Loucy (cell line): Measurements from ENCODE around the gene TMEM9.

Source experiments
- H2AFZ ChIP-seq: fragments of 200-600 bp; sonication (generic); 2 replicates; pipeline ENCODE4 v1.6.0; 2016; ENCODE audit warnings: antibody characterized with exemption, mild to moderate bottlenecking, low read length, moderate library complexity
- H3F3A ChIP-seq: fragments of 200-600 bp; 2 replicates; pipeline ENCODE4 v1.6.0; 2016; ENCODE audit warnings: antibody characterized with exemption, low read depth, mild to moderate bottlenecking
- H3K27me3 ChIP-seq: fragments of 200-600 bp; sonication (generic); 2 replicates; pipeline ENCODE4 v1.6.1; 2014; ENCODE audit warnings: low read length, mild to moderate bottlenecking; ENCODE audit not compliant: insufficient read depth, poor library complexity, severe bottlenecking
- H3K36me3 ChIP-seq: fragments of 200-600 bp; sonication (generic); 2 replicates; pipeline ENCODE4 v1.6.1; 2016; ENCODE audit warnings: low read length; ENCODE audit not compliant: insufficient read depth
- H3K4me1 ChIP-seq: fragments of 200-600 bp; sonication (generic); 2 replicates; pipeline ENCODE4 v1.5.1; 2014; ENCODE audit warnings: low read length, mild to moderate bottlenecking; ENCODE audit not compliant: insufficient read depth, poor library complexity, severe bottlenecking
- H3K4me2 ChIP-seq: fragments of 200-600 bp; sonication (generic); 2 replicates; pipeline ENCODE4 v1.6.0; 2014; ENCODE audit warnings: antibody characterized with exemption, low read length, low read depth, mild to moderate bottlenecking; ENCODE audit not compliant: poor library complexity, severe bottlenecking
- H3K4me3 ChIP-seq: fragments of 200-600 bp; sonication (generic); 2 replicates; pipeline ENCODE4 v1.5.1; 2014; ENCODE audit warnings: low read length, mild to moderate bottlenecking, mixed read lengths; ENCODE audit not compliant: poor library complexity, severe bottlenecking
- H3K79me2 ChIP-seq: fragments of 200-600 bp; sonication (generic); 2 replicates; pipeline ENCODE4 v1.6.1; 2014; ENCODE audit warnings: low read length; ENCODE audit not compliant: insufficient read depth
- H3K9ac ChIP-seq: fragments of 200-600 bp; sonication (generic); 2 replicates; pipeline ENCODE4 v1.6.0; 2014; ENCODE audit warnings: mild to moderate bottlenecking, low read depth, low read length, moderate library complexity; ENCODE audit not compliant: poor library complexity, severe bottlenecking
- H3K9me2 ChIP-seq: fragments of 200-600 bp; sonication (generic); replicated peaks from 2 replicates; pipeline ENCODE4 v1.6.1; 2016; ENCODE audit warnings: low read depth, low read length, mixed read lengths
- H3K9me3 ChIP-seq: fragments of 200-600 bp; sonication (generic); 2 replicates; pipeline ENCODE4 v1.6.1; 2014; ENCODE audit warnings: mild to moderate bottlenecking, antibody characterized with exemption, low read length, low read depth; ENCODE audit not compliant: insufficient read depth
- H4K20me1 ChIP-seq: fragments of 200-600 bp; sonication (generic); 2 replicates; pipeline ENCODE4 v1.6.0; 2014; ENCODE audit warnings: antibody characterized with exemption, low read length, mild to moderate bottlenecking; ENCODE audit not compliant: insufficient read depth, poor library complexity, severe bottlenecking
- CTCF ChIP-seq: fragments of 200-600 bp; sonication (generic); conservative IDR thresholded peaks from 2 replicates; pipeline ENCODE4 v1.5.1; 2014; ENCODE audit warnings: mild to moderate bottlenecking, antibody characterized with exemption, low read length
- EZH2phosphoT487 ChIP-seq: fragments of 200-600 bp; IDR thresholded peaks from 2 replicates; pipeline ENCODE4 v1.6.1; 2018; ENCODE audit warnings: antibody characterized with exemption, mild to moderate bottlenecking, moderate library complexity, borderline replicate concordance

The TMEM9 gene

GRCh38 chr1:201172999-201173610, 18.8 kb upstream of the TMEM9 start:
- Histone ChIP-seq H3K27me3 (peaks cover 5% of the 10 kb centered on the region), H2AFZ (no peak overlapping the region), H3K4me2 (no peak overlapping the region), H4K20me1 (no peaks in the 10 kb centered on the region), H3K4me3 (no peak overlapping the region), H3K9ac (no peak overlapping the region), H3K4me1 (no peaks in the 10 kb centered on the region), H3F3A (no peaks in the 10 kb centered on the region), H3K36me3 (no peaks in the 10 kb centered on the region), H3K9me3 (no peaks in the 10 kb centered on the region), H3K79me2 (no peaks in the 10 kb centered on the region), H3K9me2 (no peaks in the 10 kb centered on the region)
- TF ChIP-seq EZH2phosphoT487 (no peak), CTCF (no peak)

GRCh38 chr1:201172326-201172725, 18.1 kb upstream of the TMEM9 start:
- H2AFZ ChIP-seq = no peak overlapping the region
- no peak overlapping the region for H3K9ac ChIP-seq
- H3K4me2 ChIP-seq = no peak overlapping the region
- H3F3A ChIP-seq = no peaks in the 10 kb centered on the region
- no peaks in the 10 kb centered on the region for H4K20me1 ChIP-seq
- H3K9me2 ChIP-seq = no peaks in the 10 kb centered on the region
- no peak for TF ChIP-seq EZH2phosphoT487
- TF ChIP-seq CTCF = no peak
- no peaks in the 10 kb centered on the region for H3K36me3 ChIP-seq
- no peak overlapping the region for H3K4me3 ChIP-seq
- H3K79me2 ChIP-seq = no peaks in the 10 kb centered on the region
- no peaks in the 10 kb centered on the region for H3K4me1 ChIP-seq
- H3K9me3 ChIP-seq = no peaks in the 10 kb centered on the region
- H3K27me3 ChIP-seq = peaks cover 5% of the 10 kb centered on the region

GRCh38 chr1:201171063-201172036, 17.1 kb upstream of the TMEM9 start:
- no peaks in the 10 kb centered on the region for H3K4me1 ChIP-seq
- H3K36me3 ChIP-seq = no peaks in the 10 kb centered on the region
- H2AFZ ChIP-seq = peak overlapping the region; percentile 73
- H3K9me2 ChIP-seq = no peaks in the 10 kb centered on the region
- H3F3A ChIP-seq = no peaks in the 10 kb centered on the region
- TF ChIP-seq CTCF (no peak), EZH2phosphoT487 (no peak)
- peak overlapping the region; percentile 51 for H3K4me3 ChIP-seq
- H4K20me1 ChIP-seq = no peaks in the 10 kb centered on the region
- peaks cover 5% of the 10 kb centered on the region for H3K27me3 ChIP-seq
- H3K4me2 ChIP-seq = peak overlapping the region; percentile 67
- H3K9ac ChIP-seq = no peak overlapping the region
- H3K79me2 ChIP-seq = no peaks in the 10 kb centered on the region
- no peaks in the 10 kb centered on the region for H3K9me3 ChIP-seq
